GM20000 (cell line): Measurements from ENCODE around the gene NXPH2.

Experiments
- DNase-seq: peaks from one replicate; pipeline ENCODE4 v3.0.0; 2012; ENCODE audit warnings: low spot score
- CTCF ChIP-seq: IDR thresholded peaks from 2 replicates; pipeline ENCODE4 v1.5.1; 2012; ENCODE audit warnings: mild to moderate bottlenecking, control low read depth; ENCODE audit errors: extremely low read depth, missing control alignments

The NXPH2 gene

GRCh38 chr2:138814123-138814898, 34.1 kb upstream of the NXPH2 start:
- no peak for DNase-seq
- TF ChIP-seq CTCF = no peak

- TF ChIP-seq CTCF = no peak
- DNase-seq = no peak
These were observed 31.2 kb upstream of the NXPH2 start for GRCh38 chr2:138811431-138811830.

- no peak for TF ChIP-seq CTCF
- no peak for DNase-seq
These were observed 14.5 kb upstream of the NXPH2 start for GRCh38 chr2:138794724-138795123.

DNA sequence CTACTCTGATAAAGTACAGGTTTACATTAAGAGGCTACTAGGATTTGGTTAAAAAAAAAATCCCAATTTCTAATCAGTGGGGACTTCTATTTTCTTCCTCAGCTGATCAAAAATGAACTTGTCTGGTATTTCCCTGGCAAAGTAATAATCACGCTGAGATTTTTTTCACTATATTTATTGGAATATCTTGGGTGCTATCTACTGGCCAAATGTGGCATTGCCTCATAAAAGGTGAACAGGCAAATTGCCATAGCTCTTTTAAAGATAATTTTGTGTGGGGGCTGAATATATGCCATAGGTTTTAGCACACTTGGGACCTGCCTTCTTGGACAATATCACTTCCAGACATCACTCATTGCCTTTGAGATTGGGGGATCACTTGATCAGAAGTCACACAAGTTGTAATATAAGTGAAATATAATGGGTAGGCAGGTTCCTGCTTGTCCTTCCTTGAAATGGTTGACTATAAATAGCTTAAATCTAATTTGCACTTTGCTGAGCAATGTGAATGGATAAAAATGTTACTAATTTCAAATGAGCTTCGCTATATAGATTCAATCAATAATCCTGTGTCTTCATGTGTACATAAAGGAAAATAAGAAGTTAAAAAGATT, 7.0 kb upstream of the NXPH2 start:
- DNase-seq = peak; percentile 37
- TF ChIP-seq CTCF = peak; percentile 54

GRCh38 chr2:138782383-138782782, 2.2 kb upstream of the NXPH2 start:
- DNase-seq = no peak
- no peak for TF ChIP-seq CTCF

DNA sequence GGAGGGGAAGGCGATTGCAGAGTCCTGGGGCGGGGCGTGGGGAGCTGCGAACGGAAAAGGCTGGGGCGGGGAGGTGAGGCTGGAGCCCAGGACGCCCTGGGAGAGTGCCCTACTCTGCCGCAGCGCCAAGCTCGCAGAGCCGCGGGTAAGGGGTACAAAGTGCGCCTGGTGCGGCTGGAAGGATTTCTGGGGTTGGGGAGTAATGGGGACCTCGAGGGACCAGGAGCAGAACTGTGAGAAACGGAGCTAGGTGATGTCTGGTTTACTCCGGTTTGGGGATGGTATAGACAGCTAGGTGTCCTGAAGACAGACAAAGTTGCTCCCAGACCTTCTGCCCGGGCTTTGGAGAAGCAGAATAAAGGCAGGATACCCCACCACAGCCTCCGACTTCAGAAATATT, 718 bp upstream of the NXPH2 start:
- no peak for TF ChIP-seq CTCF
- no peak for DNase-seq

DNA sequence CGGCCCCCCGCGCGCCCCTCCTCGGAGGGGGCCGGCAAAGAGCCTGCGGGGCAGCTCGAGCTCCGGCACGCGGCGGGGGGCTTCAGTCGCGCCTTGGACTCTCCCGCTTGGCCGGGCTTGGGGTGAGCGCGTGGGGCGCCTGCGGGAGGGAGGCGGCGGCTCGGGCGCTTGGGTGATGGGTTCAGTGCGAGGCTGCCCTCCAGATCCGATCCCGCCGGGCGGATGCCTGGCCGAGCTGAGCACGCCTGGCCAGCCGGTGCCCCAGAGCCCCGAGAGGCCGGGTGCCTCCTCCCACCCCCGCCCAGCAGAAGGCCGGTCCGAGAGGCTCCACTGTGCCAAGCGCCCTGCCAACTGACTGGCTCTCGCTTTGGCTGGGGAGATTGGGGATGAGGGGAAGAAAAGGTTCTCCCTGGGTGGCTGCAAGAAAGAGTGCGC, 273 bp upstream of the NXPH2 start:
- no peak for TF ChIP-seq CTCF
- no peak for DNase-seq
